HepG2 (cell line): ENCODE results near the gene CERS6. TPM values are rescaled to one million over a fixed set of nuclear protein-coding genes. Genes with fewer than 3 reads are reported as not detected.

Source experiments
- ATAC-seq: fragments of 200-7000 bp; cut with Tn5 transposase; 3 replicates; pipeline ENCODE4 v1.9.1; 2020; ENCODE audit warnings: mild to moderate bottlenecking, moderate library complexity
- BruUV-seq: library from RNA; stranded (reverse); fragments of 400-500 nt; replicated peaks from 2 replicates; lab custom pipeline; 2021; lab: Mats Ljungman, UMichigan
- CTCF ChIA-PET: fragments of 300-600 bp; formaldehyde crosslinking; extraction: SDS; loops from one replicate; lab custom pipeline; 2021; ENCODE audit warnings: low total read pairs, inconsistent platforms, low intra/inter-chr PET ratio; lab: Yijun Ruan, JAX
- POLR2A ChIA-PET: fragments of 350-600 bp; sonication (Branson Sonifier 250); formaldehyde crosslinking; loops from one replicate; lab custom pipeline; 2020; ENCODE audit warnings: antibody characterized with exemption, inconsistent platforms; lab: Yijun Ruan, JAX
- DNase-seq: peaks from one replicate; pipeline ENCODE4 v3.0.0-alpha.2; 2015; ENCODE audit warnings: low spot score
- FAIRE-seq: peaks from 3 replicates; lab custom pipeline; 2011; peaks lifted over from hg19 to GRCh38; lab: Jason Lieb, UNC
- H2AFZ ChIP-seq: one replicate; pipeline ENCODE4 v1.6.1; 2011; ENCODE audit warnings: low read length, inconsistent platforms
- H3K27ac ChIP-seq: fragments of 300-600 bp; 3 replicates; pipeline ENCODE4 v1.8.0; 2011; ENCODE audit warnings: mixed run types, mild to moderate bottlenecking, mixed read lengths, low read length, inconsistent platforms; ENCODE audit not compliant: insufficient read depth; ENCODE audit errors: extremely low read length
- H3K27me3 ChIP-seq, 2 experiments: fragments of 200-600 bp in 1 of 2; 2 replicates in 1 of 2; 3 replicates in 1 of 2; pipeline versions ENCODE4 v1.6.0 to v1.8.0; 2011; ENCODE audit warnings: low read length in 2 of 2, mild to moderate bottlenecking in 2 of 2, moderate library complexity in 2 of 2, inconsistent platforms in 1 of 2; ENCODE audit not compliant: insufficient read depth in 2 of 2, control insufficient read depth in 1 of 2
- H3K36me3 ChIP-seq, 2 experiments: fragments of 200-600 bp in 1 of 2; replicated peaks in 1 of 2; 2 replicates in 1 of 2; 3 replicates in 1 of 2; pipeline versions ENCODE4 v1.5.1 to v1.8.0; 2011; ENCODE audit warnings: low read length in 2 of 2, inconsistent platforms in 1 of 2; ENCODE audit not compliant: insufficient read depth in 2 of 2, control insufficient read depth in 1 of 2
- H3K4me1 ChIP-seq: 2 replicates; pipeline ENCODE4 v1.5.1; 2012; ENCODE audit warnings: low read length, inconsistent platforms; ENCODE audit not compliant: insufficient read depth
- H3K4me2 ChIP-seq: 2 replicates; pipeline ENCODE4 v1.6.0; 2011; ENCODE audit warnings: low read depth, low read length, inconsistent platforms
- H3K4me3 ChIP-seq, 3 experiments: fragments of 200-600 bp in 1 of 3; sonication (generic), shearing (Covaris generic) in 1 of 3; replicated peaks in 1 of 3; 2 replicates each; pipeline ENCODE4 v1.5.1; 2011 to 2016; ENCODE audit warnings: low read length in 3 of 3, inconsistent platforms in 2 of 3, low read depth in 2 of 3, mild to moderate bottlenecking in 2 of 3, control low read depth in 1 of 3, mixed read lengths in 1 of 3; ENCODE audit not compliant: insufficient read depth in 1 of 3
- H3K79me2 ChIP-seq: one replicate; pipeline ENCODE4 v1.6.1; 2011; ENCODE audit warnings: low read length, inconsistent platforms; ENCODE audit not compliant: insufficient read depth
- H3K9ac ChIP-seq: 2 replicates; pipeline ENCODE4 v1.6.0; 2011; ENCODE audit warnings: mild to moderate bottlenecking, low read depth, low read length, inconsistent platforms; ENCODE audit not compliant: insufficient read depth
- H3K9me3 ChIP-seq: 2 replicates; pipeline ENCODE4 v1.5.1; 2012; ENCODE audit warnings: mild to moderate bottlenecking, low read length
- H4K20me1 ChIP-seq: 2 replicates; pipeline ENCODE4 v1.6.0; 2011; ENCODE audit warnings: inconsistent platforms, mild to moderate bottlenecking, low read length, moderate library complexity; ENCODE audit not compliant: insufficient read depth
- ZFX ChIP-seq: sonication (generic); formaldehyde crosslinking; IDR thresholded peaks from 2 replicates; pipeline ENCODE4 v1.4.0; 2020; ENCODE audit warnings: mild to moderate bottlenecking, low read depth, missing genetic modification reagents, moderate library complexity
- ZNF138 ChIP-seq: sonication (generic); formaldehyde crosslinking; IDR thresholded peaks from 2 replicates; pipeline ENCODE4 v1.5.0; 2020; ENCODE audit warnings: mild to moderate bottlenecking, low read depth, missing genetic modification reagents
- ZNF703 ChIP-seq: sonication (generic); formaldehyde crosslinking; IDR thresholded peaks from 2 replicates; pipeline ENCODE4 v1.5.1; 2020; ENCODE audit warnings: missing genetic modification reagents, mild to moderate bottlenecking, moderate library complexity, borderline replicate concordance
- WGBS: methylation state at CpG from one replicate; pipeline ENCODE4 v1.1.6; 2017; ENCODE audit warnings: low lambda C conversion rate; 5-methylcytosine and 5-hydroxymethylcytosine counted together
- in situ Hi-C: cut with HindIII; loops from 2 replicates; pipeline ENCODE4 v1.10.0; 2017; ENCODE audit warnings: low pct_unique_long_range_greater_than_20kb; ENCODE audit not compliant: extremely low pct_ligation_motif_present
- intact Hi-C: fragments of 100-400 bp; cut with micrococcal nuclease; formaldehyde crosslinking; loops from one replicate; pipeline ENCODE4 v1.10.0; 2022; ENCODE audit not compliant: unreplicated experiment
- polyA plus RNA-seq, 8 experiments: library from polyadenylated mRNA; depleted of rRNA in 3 of 8; stranded (reverse) in 7 of 8; unstranded in 1 of 8; fragments of >200 nt; fragmentation: Illumina TruSeq in 4 of 8; extraction: Trizol in 4 of 8; gene quantifications; 2 replicates each; pipeline versions ENCODE4 v1.2.1 to v1.2.3, GENCODE V29; 2011 to 2016; ENCODE audit warnings: low read depth in 4 of 8, missing spikeins in 1 of 8, mixed read lengths in 1 of 8; ENCODE audit not compliant: insufficient read depth in 1 of 8
- total RNA-seq, 5 experiments: library from RNA; depleted of rRNA; stranded (reverse); fragments of >200 nt; fragmentation: Illumina TruSeq; extraction: Trizol; gene quantifications; 2 replicates each; pipeline ENCODE4 v1.2.3, GENCODE V29; 2016; ENCODE audit warnings: low read depth in 1 of 5
- TF ChIP-seq, protein P1 (sequence below): sonication (generic); formaldehyde crosslinking; IDR thresholded peaks from 2 replicates; pipeline ENCODE4 v1.4.0; 2020; ENCODE audit warnings: missing genetic modification reagents
- TF ChIP-seq, protein P2 (sequence below): sonication (generic); formaldehyde crosslinking; IDR thresholded peaks from 2 replicates; pipeline ENCODE4 v1.4.0; 2020; ENCODE audit warnings: missing genetic modification reagents, borderline replicate concordance
- TF ChIP-seq, protein P3 (sequence below): sonication (generic); formaldehyde crosslinking; IDR thresholded peaks from 2 replicates; pipeline ENCODE4 v1.5.0; 2020; ENCODE audit warnings: missing genetic modification reagents
- TF ChIP-seq, protein P4 (sequence below): IDR thresholded peaks from 2 replicates; pipeline ENCODE4 v1.6.1; 2016; ENCODE audit warnings: missing biosample characterization, missing genetic modification reagents, low read depth

CERS6 gene
- total and polyA plus RNA-seq, 2 of the 13 experiments (the other 11 are each of a cell fraction or from before 2014, with no cell fraction given), result 10.1 to 20.3 TPM

DNA sequence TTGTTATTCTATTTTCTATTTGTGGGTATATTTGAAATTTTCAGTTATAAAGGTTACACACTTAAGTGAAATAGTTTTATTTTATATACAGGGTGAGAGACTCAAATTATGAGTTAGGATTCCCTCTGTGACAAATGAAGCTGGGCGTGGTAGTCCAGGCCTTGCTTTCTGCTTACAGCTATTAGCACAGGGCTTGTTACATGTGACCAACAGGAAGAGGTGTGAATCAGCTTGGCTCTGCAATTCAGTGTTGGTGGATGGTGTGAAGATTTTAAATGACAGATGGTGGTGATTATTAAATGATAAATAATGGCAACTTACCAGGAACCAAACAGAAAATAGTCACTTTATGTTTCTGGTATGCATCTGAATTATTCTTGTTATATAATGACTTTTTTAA is 282.0 kb downstream of the CERS6 start:
- H2AFZ ChIP-seq, result no peak overlapping the region
- TF ChIP-seq, protein P1, sequence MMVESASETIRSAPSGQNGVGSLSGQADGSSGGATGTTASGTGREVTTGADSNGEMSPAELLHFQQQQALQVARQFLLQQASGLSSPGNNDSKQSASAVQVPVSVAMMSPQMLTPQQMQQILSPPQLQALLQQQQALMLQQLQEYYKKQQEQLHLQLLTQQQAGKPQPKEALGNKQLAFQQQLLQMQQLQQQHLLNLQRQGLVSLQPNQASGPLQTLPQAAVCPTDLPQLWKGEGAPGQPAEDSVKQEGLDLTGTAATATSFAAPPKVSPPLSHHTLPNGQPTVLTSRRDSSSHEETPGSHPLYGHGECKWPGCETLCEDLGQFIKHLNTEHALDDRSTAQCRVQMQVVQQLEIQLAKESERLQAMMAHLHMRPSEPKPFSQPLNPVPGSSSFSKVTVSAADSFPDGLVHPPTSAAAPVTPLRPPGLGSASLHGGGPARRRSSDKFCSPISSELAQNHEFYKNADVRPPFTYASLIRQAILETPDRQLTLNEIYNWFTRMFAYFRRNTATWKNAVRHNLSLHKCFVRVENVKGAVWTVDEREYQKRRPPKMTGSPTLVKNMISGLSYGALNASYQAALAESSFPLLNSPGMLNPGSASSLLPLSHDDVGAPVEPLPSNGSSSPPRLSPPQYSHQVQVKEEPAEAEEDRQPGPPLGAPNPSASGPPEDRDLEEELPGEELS, result no peak
- TF ChIP-seq ZNF703 (CRISPR knock-in tag), result no peak
- no peak for TF ChIP-seq ZFX
- TF ChIP-seq ZNF138 (CRISPR knock-in tag), result no peak
- TF ChIP-seq, protein P2, sequence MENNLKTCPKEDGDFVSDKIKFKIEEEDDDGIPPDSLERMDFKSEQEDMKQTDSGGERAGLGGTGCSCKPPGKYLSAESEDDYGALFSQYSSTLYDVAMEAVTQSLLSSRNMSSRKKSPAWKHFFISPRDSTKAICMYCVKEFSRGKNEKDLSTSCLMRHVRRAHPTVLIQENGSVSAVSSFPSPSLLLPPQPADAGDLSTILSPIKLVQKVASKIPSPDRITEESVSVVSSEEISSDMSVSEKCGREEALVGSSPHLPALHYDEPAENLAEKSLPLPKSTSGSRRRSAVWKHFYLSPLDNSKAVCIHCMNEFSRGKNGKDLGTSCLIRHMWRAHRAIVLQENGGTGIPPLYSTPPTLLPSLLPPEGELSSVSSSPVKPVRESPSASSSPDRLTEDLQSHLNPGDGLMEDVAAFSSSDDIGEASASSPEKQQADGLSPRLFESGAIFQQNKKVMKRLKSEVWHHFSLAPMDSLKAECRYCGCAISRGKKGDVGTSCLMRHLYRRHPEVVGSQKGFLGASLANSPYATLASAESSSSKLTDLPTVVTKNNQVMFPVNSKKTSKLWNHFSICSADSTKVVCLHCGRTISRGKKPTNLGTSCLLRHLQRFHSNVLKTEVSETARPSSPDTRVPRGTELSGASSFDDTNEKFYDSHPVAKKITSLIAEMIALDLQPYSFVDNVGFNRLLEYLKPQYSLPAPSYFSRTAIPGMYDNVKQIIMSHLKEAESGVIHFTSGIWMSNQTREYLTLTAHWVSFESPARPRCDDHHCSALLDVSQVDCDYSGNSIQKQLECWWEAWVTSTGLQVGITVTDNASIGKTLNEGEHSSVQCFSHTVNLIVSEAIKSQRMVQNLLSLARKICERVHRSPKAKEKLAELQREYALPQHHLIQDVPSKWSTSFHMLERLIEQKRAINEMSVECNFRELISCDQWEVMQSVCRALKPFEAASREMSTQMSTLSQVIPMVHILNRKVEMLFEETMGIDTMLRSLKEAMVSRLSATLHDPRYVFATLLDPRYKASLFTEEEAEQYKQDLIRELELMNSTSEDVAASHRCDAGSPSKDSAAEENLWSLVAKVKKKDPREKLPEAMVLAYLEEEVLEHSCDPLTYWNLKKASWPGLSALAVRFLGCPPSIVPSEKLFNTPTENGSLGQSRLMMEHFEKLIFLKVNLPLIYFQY, result no peak
- TF ChIP-seq, protein P3, sequence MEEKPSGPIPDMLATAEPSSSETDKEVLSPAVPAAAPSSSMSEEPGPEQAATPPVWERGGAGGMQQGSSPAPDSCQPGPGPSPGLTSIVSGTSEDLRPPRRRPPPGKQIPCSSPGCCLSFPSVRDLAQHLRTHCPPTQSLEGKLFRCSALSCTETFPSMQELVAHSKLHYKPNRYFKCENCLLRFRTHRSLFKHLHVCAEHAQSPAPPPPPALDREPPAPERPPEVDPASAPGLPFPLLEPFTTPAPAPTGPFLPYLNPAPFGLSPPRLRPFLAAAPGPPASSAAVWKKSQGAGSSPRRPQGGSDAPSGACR (CRISPR knock-in tag), result no peak
- TF ChIP-seq, protein P4, sequence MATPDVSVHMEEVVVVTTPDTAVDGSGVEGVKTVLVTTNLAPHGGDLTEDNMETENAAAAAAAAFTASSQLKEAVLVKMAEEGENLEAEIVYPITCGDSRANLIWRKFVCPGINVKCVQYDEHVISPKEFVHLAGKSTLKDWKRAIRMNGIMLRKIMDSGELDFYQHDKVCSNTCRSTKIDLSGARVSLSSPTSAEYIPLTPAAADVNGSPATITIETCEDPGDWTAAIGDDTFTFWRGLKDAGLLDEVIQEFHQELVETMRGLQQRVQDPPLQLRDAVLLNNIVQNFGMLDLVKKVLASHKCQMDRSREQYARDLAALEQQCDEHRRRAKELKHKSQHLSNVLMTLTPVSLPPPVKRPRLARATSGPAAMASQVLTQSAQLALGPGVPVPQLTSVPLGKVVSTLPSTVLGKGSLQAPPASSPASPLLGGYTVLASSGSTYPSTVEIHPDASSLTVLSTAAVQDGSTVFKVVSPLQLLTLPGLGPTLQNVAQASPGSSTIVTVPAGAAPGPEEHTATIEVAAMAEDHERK, result no peak
- TF ChIP-seq, all 625 proteins: peak for 0
- H3K4me1 ChIP-seq, result no peaks in the 10 kb centered on the region
- H3K36me3 ChIP-seq, result no peaks in the 10 kb centered on the region; a peak in 1 of 5 replicates
- no peaks in the 10 kb centered on the region for H3K9me3 ChIP-seq
- no peaks in the 10 kb centered on the region for H3K27me3 ChIP-seq
- H3K79me2 ChIP-seq, result no peaks in the 10 kb centered on the region
- no peak overlapping the region for H3K4me2 ChIP-seq
- no peaks in the 10 kb centered on the region for H4K20me1 ChIP-seq
- H3K4me3 ChIP-seq, result no peak overlapping the region
- no peak for FAIRE-seq
- no peak for ATAC-seq
- DNase-seq, result no peak
- in situ Hi-C loops (no loop called here), intact Hi-C loops (no loop called here)
- BruUV-seq, result no TSS peak
- no peak overlapping the region for H3K27ac ChIP-seq
- H3K9ac ChIP-seq, result no peak overlapping the region
- CTCF ChIA-PET, result no interaction called here
- POLR2A ChIA-PET, result no interaction called here
- WGBS, result 100% methylated on average over 1 of the region's 1 CpG
